SU-DHL-6 (cell line): ENCODE results near the gene NEB.

Experiments used
- H2AFZ ChIP-seq: fragments of 200-600 bp; sonication (generic); 2 replicates; pipeline ENCODE4 v1.6.1; 2014; ENCODE audit warnings: low read depth, mild to moderate bottlenecking, moderate library complexity, mixed read lengths, antibody characterized with exemption, low read length; ENCODE audit not compliant: severe bottlenecking
- H3F3A ChIP-seq: fragments of 200-600 bp; shearing (Covaris generic); 2 replicates; pipeline ENCODE4 v1.6.0; 2016; ENCODE audit warnings: antibody characterized with exemption, mild to moderate bottlenecking; ENCODE audit not compliant: insufficient read depth
- H3K27ac ChIP-seq: fragments of 200-600 bp; sonication (generic); 2 replicates; pipeline ENCODE4 v1.5.1; 2016; ENCODE audit warnings: low read depth, mild to moderate bottlenecking, low read length, moderate library complexity, mixed read lengths
- H3K27me3 ChIP-seq: fragments of 200-600 bp; sonication (generic), shearing (Covaris generic); 2 replicates; pipeline ENCODE4 v1.6.0; 2014; ENCODE audit warnings: mild to moderate bottlenecking, low read length
- H3K36me3 ChIP-seq: fragments of 200-600 bp; sonication (generic); 2 replicates; pipeline ENCODE4 v1.6.1; 2014; ENCODE audit warnings: mild to moderate bottlenecking, low read length, mixed read lengths
- H3K4me2 ChIP-seq: fragments of 300-600, 200-600 bp; shearing (Covaris generic), sonication (generic); 2 replicates; pipeline ENCODE4 v1.6.0; 2014; ENCODE audit warnings: low read length, low read depth, mild to moderate bottlenecking; ENCODE audit not compliant: poor library complexity, severe bottlenecking
- H3K4me3 ChIP-seq: fragments of 200-600 bp; sonication (generic); 2 replicates; pipeline ENCODE4 v1.5.1; 2014; ENCODE audit warnings: antibody characterized with exemption, low read length, mild to moderate bottlenecking, mixed read lengths; ENCODE audit not compliant: insufficient read depth, poor library complexity, severe bottlenecking
- H3K79me2 ChIP-seq: fragments of 200-600 bp; sonication (generic); 2 replicates; pipeline ENCODE4 v1.6.1; 2014; ENCODE audit warnings: mild to moderate bottlenecking, low read length, moderate library complexity; ENCODE audit not compliant: insufficient read depth
- H3K9ac ChIP-seq: fragments of 200-600 bp; sonication (generic); 2 replicates; pipeline ENCODE4 v1.7.0; 2014; ENCODE audit warnings: mild to moderate bottlenecking, low read length
- H3K9me2 ChIP-seq: fragments of 200-600 bp; sonication (generic); replicated peaks from 2 replicates; pipeline ENCODE4 v1.6.1; 2014; ENCODE audit warnings: low read length; ENCODE audit not compliant: insufficient read depth
- H3K9me3 ChIP-seq: fragments of 200-600 bp; sonication (generic); 2 replicates; pipeline ENCODE4 v1.6.1; 2014; ENCODE audit warnings: low read length, mixed read lengths; ENCODE audit not compliant: insufficient read depth
- H4K20me1 ChIP-seq: fragments of 200-600 bp; sonication (generic); 2 replicates; pipeline ENCODE4 v1.6.1; 2014; ENCODE audit warnings: low read depth, mild to moderate bottlenecking, antibody characterized with exemption, low read length, moderate library complexity, mixed read lengths
- CTCF ChIP-seq: fragments of 200-600 bp; sonication (generic); IDR thresholded peaks from one replicate; pipeline ENCODE4 v1.5.1; 2017; ENCODE audit warnings: antibody characterized with exemption, mild to moderate bottlenecking, low read length, moderate library complexity; ENCODE audit not compliant: insufficient read depth, poor library complexity, severe bottlenecking
- EZH2phosphoT487 ChIP-seq: fragments of 200-600 bp; sonication (generic), shearing (Covaris generic); conservative IDR thresholded peaks from 2 replicates; pipeline ENCODE4 v1.6.1; 2018; ENCODE audit warnings: mild to moderate bottlenecking, antibody characterized with exemption, low read length, moderate library complexity, mixed read lengths

Gene NEB

DNA sequence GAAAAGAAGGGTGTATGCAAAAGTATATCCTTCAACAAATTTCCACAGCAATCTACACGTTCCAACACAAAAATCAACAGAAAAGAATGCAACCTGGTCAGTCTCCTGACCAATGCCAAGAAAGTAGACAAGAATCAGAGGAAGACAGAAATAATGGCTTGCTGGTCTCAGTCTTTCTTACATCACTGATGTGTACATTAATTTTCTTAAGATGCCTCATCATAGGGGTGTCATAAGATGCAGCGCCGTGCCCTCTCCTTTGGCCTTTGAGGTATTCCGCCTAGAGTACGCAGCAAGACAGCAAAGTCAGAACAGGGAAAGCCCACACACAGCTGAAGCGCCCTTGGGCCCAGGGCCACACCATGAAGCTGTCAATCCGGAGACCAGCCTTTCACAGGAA lies 211.7 kb downstream of the NEB start:
- no peak overlapping the region for H2AFZ ChIP-seq
- H3K36me3 ChIP-seq, result no peaks in the 10 kb centered on the region
- H3K9me3 ChIP-seq, result no peaks in the 10 kb centered on the region
- TF ChIP-seq CTCF (no peak), EZH2phosphoT487 (no peak)
- no peak overlapping the region for H3K4me3 ChIP-seq
- no peaks in the 10 kb centered on the region for H3K27me3 ChIP-seq
- no peaks in the 10 kb centered on the region for H3F3A ChIP-seq
- H3K27ac ChIP-seq, result no peak overlapping the region
- H3K9me2 ChIP-seq, result no peaks in the 10 kb centered on the region
- no peaks in the 10 kb centered on the region for H4K20me1 ChIP-seq
- H3K9ac ChIP-seq, result no peak overlapping the region
- H3K79me2 ChIP-seq, result no peaks in the 10 kb centered on the region
- H3K4me2 ChIP-seq, result no peak overlapping the region

DNA sequence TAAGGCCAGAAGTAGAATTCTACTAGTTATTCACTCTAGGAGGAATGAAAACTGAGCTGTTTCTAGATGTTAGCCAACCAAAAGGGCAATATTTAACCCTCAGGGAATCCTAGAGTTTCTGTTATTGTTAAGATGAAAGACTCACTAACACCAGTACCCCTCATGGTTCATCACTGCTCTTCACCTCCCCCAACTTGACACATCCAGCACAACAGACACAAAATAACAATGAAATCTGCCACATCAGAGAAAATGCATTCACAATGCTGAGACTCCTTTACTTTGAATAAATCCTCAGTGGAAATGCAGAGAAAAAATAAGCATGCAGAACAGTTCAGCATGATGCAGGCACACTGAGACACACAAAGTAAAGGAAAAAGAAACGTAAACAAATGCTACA lies 213.3 kb downstream of the NEB start:
- H3K9ac ChIP-seq, result no peak overlapping the region
- H3K4me2 ChIP-seq, result no peak overlapping the region
- no peaks in the 10 kb centered on the region for H3K9me2 ChIP-seq
- no peak overlapping the region for H3K4me3 ChIP-seq
- H2AFZ ChIP-seq, result no peak overlapping the region
- no peaks in the 10 kb centered on the region for H3K79me2 ChIP-seq
- H4K20me1 ChIP-seq, result no peaks in the 10 kb centered on the region
- no peaks in the 10 kb centered on the region for H3F3A ChIP-seq
- no peak for TF ChIP-seq CTCF
- no peaks in the 10 kb centered on the region for H3K27me3 ChIP-seq
- no peaks in the 10 kb centered on the region for H3K36me3 ChIP-seq
- no peak overlapping the region for H3K27ac ChIP-seq
- no peaks in the 10 kb centered on the region for H3K9me3 ChIP-seq

- no peaks in the 10 kb centered on the region for H3K36me3 ChIP-seq
- H3K4me2 ChIP-seq, result no peak overlapping the region
- no peaks in the 10 kb centered on the region for H4K20me1 ChIP-seq
- no peak for TF ChIP-seq EZH2phosphoT487
- TF ChIP-seq CTCF, result no peak
- no peak overlapping the region for H3K4me3 ChIP-seq
- no peaks in the 10 kb centered on the region for H3K27me3 ChIP-seq
- H3F3A ChIP-seq, result no peaks in the 10 kb centered on the region
- no peaks in the 10 kb centered on the region for H3K79me2 ChIP-seq
- H3K9me3 ChIP-seq, result no peaks in the 10 kb centered on the region
- no peak overlapping the region for H3K9ac ChIP-seq
- H2AFZ ChIP-seq, result no peak overlapping the region
- no peak overlapping the region for H3K27ac ChIP-seq
- H3K9me2 ChIP-seq, result no peaks in the 10 kb centered on the region
Observed at GRCh38 chr2:151518802-151519201, 215.5 kb downstream of the NEB start.

DNA sequence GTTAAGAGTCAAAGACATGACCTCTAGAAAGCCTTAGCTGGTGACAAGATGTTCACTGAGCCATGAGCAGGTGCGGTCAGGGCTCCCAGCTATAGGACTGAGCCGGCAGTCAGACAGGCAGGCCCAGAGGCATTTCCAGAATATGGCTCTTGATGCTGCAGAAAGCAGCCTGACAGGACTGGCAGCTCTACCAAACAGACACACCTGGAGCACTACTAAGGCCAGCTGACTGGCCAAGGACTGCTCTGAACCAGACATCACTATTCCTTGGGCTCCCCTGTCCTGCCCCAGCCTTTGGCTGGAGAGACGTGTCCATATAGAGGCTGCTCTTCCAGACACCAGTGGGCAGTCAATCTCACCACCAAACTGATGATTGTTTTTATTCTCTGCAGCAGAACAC lies 225.8 kb downstream of the NEB start:
- TF ChIP-seq CTCF (no peak), EZH2phosphoT487 (no peak)
- Histone ChIP-seq H3K27ac (no peak overlapping the region), H3K27me3 (no peaks in the 10 kb centered on the region), H3K9me3 (no peaks in the 10 kb centered on the region), H3K4me3 (no peak overlapping the region), H3K9me2 (no peaks in the 10 kb centered on the region), H2AFZ (no peak overlapping the region), H3K36me3 (no peaks in the 10 kb centered on the region), H3K4me2 (no peak overlapping the region), H3K9ac (no peak overlapping the region), H4K20me1 (no peaks in the 10 kb centered on the region), H3K79me2 (no peaks in the 10 kb centered on the region), H3F3A (no peaks in the 10 kb centered on the region)
